ENCODE data around the gene DSC2. TPM values are rescaled to one million over a fixed set of nuclear protein-coding genes. Genes with fewer than 3 reads are reported as not detected.

Gene DSC2
- total RNA-seq, 4 donors from 2014 or later: 20.0 to 35.7 (median 26.8) TPM

DNA sequence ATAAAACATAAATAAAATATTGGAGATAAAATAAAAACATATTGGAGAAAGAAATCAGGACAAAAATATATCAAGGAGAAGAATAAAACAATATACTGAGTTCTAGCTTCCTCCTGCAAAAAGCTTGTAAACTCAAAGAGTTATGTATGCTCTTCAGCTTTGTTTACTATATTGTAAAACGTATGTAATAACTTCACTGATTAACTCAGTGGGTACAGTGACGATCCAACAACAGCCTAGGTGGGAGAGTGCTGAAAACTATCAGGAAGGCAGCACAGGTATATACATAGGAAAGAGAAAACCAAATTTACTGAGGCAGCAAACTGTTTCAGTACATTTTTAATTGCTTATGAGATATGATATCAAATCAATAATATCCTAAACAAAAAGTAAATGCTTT is 8.3 kb downstream of the DSC2 start:
- no peak for TF ChIP-seq POLR2A (IDR thresholded peaks at IDR 0.05)
- TF ChIP-seq, protein P1, sequence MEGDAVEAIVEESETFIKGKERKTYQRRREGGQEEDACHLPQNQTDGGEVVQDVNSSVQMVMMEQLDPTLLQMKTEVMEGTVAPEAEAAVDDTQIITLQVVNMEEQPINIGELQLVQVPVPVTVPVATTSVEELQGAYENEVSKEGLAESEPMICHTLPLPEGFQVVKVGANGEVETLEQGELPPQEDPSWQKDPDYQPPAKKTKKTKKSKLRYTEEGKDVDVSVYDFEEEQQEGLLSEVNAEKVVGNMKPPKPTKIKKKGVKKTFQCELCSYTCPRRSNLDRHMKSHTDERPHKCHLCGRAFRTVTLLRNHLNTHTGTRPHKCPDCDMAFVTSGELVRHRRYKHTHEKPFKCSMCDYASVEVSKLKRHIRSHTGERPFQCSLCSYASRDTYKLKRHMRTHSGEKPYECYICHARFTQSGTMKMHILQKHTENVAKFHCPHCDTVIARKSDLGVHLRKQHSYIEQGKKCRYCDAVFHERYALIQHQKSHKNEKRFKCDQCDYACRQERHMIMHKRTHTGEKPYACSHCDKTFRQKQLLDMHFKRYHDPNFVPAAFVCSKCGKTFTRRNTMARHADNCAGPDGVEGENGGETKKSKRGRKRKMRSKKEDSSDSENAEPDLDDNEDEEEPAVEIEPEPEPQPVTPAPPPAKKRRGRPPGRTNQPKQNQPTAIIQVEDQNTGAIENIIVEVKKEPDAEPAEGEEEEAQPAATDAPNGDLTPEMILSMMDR (IDR thresholded peaks at IDR 0.05): no peak
- DNase-seq (ENCODE audit: low spot score in 2 of 2): no peak
- 67 to 78% methylated on average over 2 of the region's 2 CpGs for WGBS, 2 donors
- no peak overlapping the region for H3K4me3 ChIP-seq (ENCODE audit: low read depth, poor library complexity, severe bottlenecking)
- intact Hi-C loops (cut with DNase I; ENCODE audit: low total_unique reads): no loop called here

DNA sequence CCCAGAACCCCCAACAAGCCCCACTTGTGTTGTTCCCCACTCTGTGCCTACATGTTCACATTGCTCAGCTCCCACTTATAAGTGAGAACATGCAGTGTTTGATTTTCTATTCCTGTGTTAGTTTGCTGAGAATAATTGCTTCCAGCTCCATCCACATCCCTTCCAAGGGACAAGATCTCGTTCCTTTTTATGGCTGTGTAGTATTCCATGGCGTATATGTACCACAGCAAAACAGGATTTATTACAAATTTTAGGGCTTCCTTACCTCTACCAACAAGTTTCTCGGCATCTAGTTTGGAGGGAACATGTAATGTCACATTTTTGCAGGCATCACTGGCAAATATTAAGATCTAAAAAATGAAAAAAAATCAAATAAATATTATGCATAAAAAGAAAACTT is 8.9 kb downstream of the DSC2 start:
- H3K4me3 ChIP-seq (ENCODE audit: low read depth, poor library complexity, severe bottlenecking): no peak overlapping the region
- intact Hi-C loops (cut with DNase I; ENCODE audit: low total_unique reads): no loop called here
- no peak for DNase-seq (ENCODE audit: low spot score in 2 of 2)
- 89 to 92% methylated on average over 3 of the region's 3 CpGs for WGBS, 2 donors
- no peak for TF ChIP-seq POLR2A (IDR thresholded peaks at IDR 0.05)

DNA sequence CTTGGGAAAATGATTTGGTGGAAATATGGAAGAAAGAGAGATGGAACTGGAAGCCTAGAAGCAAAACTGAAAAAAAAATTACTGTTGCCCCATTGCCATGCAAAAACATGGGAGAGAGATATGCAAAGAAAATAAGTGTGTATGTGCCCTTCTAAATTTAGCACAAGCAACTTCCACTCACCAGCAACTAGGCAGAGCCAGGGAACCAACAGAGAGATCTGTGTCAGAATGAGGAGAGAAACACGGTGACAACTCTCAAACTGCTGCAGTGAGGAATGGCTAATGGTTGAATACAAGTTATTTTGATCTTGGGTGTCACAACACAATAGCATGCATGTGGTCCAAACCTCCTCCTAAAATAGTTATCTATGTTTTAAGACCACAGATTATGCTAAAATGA is 10.9 kb downstream of the DSC2 start:
- H3K4me3 ChIP-seq (ENCODE audit: low read depth, poor library complexity, severe bottlenecking): no peak overlapping the region
- intact Hi-C loops (cut with DNase I; ENCODE audit: low total_unique reads): no loop called here
- TF ChIP-seq POLR2A (IDR thresholded peaks at IDR 0.05): no peak
- TF ChIP-seq, protein P1 (IDR thresholded peaks at IDR 0.05): no peak
- DNase-seq (ENCODE audit: low spot score in 2 of 2): no peak
- WGBS, 2 donors: 64 to 88% methylated on average over 1 of the region's 1 CpG

DNA sequence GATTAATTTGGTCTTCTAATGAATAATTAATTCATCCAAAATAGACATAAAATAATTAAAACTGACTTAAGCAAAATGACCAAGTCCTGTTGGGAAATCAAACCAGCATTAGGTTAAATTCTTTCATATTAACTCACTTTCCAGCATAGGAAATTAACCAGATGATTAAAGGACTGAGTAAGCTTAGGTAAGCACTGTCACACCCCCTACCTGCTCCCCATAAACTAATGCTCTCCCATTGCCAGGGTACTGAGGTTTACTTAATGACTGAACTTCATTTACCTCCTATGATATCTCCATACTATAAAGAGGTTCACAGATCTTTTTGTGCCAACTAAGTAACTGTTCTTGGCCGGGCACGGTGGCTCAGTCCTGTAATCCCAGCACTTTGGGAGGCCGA is 13.7 kb downstream of the DSC2 start:
- H3K4me3 ChIP-seq (ENCODE audit: low read depth, poor library complexity, severe bottlenecking): no peak overlapping the region
- intact Hi-C loops (cut with DNase I; ENCODE audit: low total_unique reads): no loop called here
- TF ChIP-seq POLR2A (IDR thresholded peaks at IDR 0.05): no peak
- TF ChIP-seq, protein P1 (IDR thresholded peaks at IDR 0.05): no peak
- WGBS, 2 donors: 95 to 96% methylated on average over 3 of the region's 3 CpGs
- no peak for DNase-seq (ENCODE audit: low spot score in 2 of 2)

DNA sequence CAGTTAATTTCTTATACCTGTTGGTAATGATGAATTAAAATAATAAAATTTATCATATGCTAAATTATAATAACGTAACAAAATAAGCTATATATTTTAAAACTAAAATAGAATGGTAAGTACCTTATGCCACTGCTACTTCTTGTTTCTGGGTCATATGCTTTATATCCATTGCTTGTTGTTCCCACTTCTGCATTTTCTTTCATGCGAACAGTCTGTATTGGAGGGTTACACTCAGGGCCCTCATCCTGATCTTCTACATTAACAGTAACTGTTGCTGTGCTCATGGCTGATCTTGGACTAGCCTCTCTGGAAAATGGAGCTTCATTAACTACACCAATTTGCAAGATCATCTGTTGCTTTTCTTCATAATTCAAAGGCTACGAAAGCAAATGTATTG is 22.2 kb downstream of the DSC2 start:
- H3K4me3 ChIP-seq (ENCODE audit: low read depth, poor library complexity, severe bottlenecking): no peak overlapping the region
- 86 to 88% methylated on average over 3 of the region's 3 CpGs for WGBS, 2 donors
- intact Hi-C loops (cut with DNase I; ENCODE audit: low total_unique reads): no loop called here
- no peak for DNase-seq (ENCODE audit: low spot score in 2 of 2)
- TF ChIP-seq, protein P1 (IDR thresholded peaks at IDR 0.05): no peak

DNA sequence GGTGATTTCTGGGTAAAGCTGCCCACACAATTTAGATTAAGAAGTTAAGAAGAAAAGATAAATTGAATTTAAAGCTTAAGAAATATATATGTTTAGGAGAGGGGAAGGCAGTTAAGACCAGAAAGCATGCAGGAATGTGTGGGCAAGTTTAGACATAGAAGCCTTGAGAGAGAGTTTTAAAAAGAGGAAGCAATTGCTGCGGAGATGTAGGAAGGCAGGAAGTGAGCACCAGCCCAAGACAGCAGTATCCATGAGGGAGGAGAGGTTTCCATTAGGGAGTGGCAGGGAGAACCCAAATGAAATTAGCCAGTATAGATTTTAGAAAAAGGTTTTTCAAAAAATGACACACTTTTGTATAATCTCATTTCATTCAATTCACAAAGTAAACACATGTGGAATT is 24.3 kb downstream of the DSC2 start:
- DNase-seq (ENCODE audit: low spot score in 2 of 2): no peak
- 29 to 42% methylated on average over 1 of the region's 1 CpG for WGBS, 2 donors
- TF ChIP-seq, protein P1 (IDR thresholded peaks at IDR 0.05): no peak
- TF ChIP-seq POLR2A (IDR thresholded peaks at IDR 0.05): no peak
- intact Hi-C loops (cut with DNase I; ENCODE audit: low total_unique reads): no loop called here
- no peak overlapping the region for H3K4me3 ChIP-seq (ENCODE audit: low read depth, poor library complexity, severe bottlenecking)
